OCI-LY3 (cell line): ENCODE data around the gene WIPF3.

Source experiments
- CTCF ChIP-seq: fragments of 200-600, 300-600 bp; sonication (generic); IDR thresholded peaks from 2 replicates; pipeline ENCODE4 v1.5.1; 2014; ENCODE audit warnings: antibody characterized with exemption, low read length, low read depth
- EZH2phosphoT487 ChIP-seq: fragments of 200-600 bp; shearing (Covaris generic); IDR thresholded peaks from 2 replicates; pipeline ENCODE4 v1.6.1; 2018; ENCODE audit warnings: antibody characterized with exemption, mixed run types, low read depth

- TF ChIP-seq CTCF (no peak), EZH2phosphoT487 (no peak)
These were observed 89.3 kb downstream of the WIPF3 start for GRCh38 chr7:29895559-29895958.
